HG03108 (cell line): ENCODE measurements around the gene ZNF648.
"Not testable (repeated sequence)": the region's sequence is repeated elsewhere in the genome, so short reads cannot be mapped to it uniquely, and the experiment has no call there.

Source experiments
- ATAC-seq: cut with Tn5 transposase; IDR thresholded peaks from one replicate; pipeline ENCODE4 v1.9.1; 2021; ENCODE audit warnings: moderate library complexity; ENCODE audit not compliant: unreplicated experiment

The ZNF648 gene, protein sequence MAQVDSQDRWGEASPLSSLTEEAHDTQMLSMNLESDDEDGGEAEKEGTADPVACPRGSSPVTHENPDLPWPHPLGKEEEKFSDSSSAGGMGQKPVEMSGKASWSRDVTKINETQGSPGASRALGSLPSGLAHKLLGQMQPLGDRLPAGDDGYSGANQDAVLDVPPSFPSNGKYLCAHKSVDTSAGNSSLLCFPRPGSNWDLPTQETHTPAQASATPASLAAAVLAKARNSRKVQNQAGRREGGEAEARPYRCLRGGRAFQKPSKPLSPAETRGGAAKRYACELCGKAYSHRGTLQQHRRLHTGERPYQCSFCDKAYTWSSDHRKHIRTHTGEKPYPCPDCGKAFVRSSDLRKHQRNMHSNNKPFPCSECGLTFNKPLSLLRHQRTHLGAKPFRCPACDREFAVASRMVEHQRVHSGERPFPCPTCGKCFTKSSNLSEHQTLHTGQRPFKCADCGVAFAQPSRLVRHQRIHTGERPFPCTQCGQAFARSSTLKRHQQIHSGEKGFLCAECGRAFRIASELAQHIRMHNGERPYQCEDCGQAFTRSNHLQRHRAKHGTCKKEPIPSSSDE

DNA sequence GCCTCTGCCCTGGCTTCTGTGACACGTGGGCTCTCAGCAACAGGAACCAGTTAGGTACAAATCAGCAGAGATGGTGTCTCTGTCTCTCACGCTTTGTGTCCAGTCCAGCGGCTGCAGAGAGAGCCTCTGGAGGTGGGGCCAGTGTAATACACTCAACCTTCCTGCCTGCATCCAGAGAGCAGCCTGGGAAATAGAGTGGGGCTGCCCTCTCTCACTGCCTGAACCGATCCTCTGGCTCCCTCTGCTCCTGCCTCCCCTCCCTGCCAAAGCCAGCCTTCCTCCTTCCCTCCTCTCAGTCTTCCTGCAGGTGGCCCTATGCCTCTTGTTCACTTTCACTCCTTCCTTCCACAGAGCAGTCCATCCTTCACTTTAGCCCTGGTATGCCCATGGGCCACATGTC lies at the start of gene ZNF648:
ZNF648 (minus strand) TSS at position 119 of the 400 bp plus-strand sequence. CDS start 3,702 bp downstream, outside the sequence.
- ATAC-seq: no peak

DNA sequence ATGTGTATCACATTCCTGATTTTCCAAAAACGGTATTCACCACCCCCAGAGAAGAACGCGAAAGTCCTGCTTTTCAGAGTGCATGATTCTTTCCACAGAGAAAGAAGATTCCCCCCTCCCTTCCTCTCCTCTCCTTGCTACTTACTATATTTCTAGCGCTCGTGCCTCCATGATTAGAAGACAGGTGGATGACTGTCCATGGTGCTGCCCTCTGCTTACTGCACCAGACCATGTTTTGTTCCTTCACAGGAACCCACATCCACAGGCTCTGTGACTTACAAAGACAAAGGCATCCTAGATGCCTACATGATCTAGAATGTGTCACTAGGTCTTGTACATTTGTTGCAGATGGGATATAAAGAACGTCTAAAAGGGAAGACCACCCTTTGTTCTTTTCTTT lies 49.1 kb upstream of the ZNF648 start:
- no peak for ATAC-seq

DNA sequence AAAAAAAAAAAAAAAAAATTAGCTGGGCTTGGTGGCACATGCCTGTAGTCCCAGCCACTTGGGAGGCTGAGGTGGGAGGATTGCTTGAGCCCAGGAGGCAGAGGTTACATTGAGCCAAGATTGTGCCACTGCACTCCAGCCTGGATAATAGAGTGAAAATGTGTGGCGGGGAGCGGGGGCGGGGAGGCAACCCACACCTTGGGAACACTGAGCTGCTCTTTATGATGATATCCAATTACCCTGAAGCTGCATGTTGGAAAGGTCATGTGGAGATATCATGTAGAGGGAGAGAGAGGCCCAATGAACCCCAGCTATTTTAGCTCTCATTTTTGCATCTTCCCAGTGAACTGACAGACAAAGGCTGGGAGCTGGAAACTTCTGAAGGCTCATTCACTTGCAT lies 48.3 kb upstream of the ZNF648 start:
- no peak for ATAC-seq

DNA sequence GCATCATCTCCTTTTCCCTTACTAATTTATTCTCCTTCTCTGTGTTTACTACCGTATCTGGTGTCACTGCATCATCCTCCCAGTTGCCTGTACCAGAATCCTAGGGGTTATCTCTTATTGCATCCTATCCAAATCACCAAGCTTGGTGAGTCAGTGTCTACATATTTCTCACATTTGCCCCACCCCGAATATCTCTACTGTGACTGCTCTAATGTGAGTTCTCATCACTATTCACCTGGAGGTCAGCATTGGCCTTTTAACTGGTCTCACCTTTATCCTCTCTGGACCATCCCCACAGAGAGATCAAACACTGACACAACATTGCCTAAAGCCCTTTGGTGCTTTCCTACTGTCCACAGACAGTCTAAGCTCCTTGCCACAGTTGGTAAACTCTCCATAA lies 45.7 kb upstream of the ZNF648 start:
- no peak for ATAC-seq

DNA sequence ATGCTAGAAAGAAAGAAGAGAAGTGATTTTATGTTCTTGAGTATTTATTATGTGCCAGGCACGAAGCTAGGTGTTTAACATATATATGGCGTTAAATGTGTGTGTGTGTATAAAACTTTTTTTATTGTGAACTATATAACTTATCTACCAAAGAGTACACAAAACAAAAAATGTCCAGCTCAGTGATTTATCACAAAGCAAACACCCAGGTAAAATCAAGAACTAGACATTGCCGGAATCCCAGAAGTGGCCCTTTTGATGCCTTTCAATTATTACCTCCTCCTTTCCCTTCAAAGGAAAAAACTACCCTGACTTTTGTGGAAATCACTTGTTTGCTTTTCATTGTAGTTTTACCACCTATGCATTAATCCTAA lies 40.5 kb upstream of the ZNF648 start:
- ATAC-seq: no peak

DNA sequence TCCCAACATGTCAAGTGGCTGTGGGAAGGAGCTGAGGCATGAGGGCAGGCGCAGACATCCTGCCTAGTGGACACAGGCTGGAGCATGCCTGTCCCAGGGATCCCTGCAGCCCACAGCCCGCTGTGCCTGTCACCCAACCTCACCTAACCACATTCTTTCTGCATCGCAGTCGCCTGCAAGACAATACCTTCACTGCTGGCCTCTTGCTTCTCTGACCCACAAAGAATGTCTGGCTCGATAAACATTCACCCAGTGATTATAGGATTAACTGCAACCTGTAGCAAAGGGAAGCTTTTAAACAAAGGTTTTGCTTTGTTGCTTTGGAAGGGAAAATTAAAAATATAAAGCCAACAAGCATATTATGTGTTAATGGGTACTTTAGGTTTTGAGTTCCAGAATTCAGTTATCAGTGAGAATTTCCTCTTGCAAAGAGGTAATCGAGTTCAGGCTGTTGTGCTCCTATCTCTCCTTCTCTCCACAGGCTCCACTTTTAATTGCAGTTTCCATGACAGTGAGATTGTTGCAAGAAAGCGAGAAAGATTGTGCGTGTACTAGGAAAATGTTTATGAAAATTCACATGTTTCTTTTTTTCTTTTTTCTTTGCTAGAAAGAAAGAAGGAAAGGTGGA lies 40.0 kb upstream of the ZNF648 start:
- ATAC-seq: no peak

DNA sequence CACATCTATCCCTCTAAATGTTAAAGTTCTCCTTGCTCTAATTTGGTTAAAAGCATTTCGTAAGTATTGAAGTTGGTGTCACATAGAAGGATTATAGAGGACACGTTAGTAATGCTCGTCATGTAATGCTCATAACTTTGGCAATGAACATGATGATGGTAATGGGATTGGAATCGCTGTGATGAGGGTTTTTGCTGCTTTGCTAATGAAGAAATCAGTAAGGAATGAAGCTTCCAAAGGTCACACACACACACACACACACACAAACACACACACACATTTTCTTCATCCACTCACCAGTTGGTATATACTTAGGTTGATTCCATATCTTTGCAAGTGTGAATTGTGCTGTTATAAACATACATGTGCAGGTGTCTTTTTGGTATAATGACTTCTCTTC lies 36.8 kb upstream of the ZNF648 start:
- no peak for ATAC-seq

DNA sequence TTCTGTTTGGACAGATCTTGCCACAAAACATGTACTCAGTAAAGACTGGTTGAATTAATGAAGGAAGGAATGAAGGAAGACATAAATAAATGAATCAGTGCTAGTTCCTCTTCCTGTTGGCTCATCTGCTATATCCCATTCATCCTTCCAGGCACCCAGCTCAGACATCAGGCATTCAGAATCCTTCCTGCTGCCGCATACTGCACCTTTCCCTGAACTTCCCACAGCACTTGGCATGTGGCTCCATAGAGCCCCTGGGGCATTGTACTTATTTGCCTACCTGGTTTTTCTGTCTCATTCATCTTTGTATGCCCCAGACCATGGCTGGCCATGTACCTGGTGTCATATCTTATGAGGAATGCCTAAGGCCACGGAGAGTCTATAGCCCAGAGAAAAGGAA lies 34.4 kb upstream of the ZNF648 start:
- ATAC-seq: no peak

DNA sequence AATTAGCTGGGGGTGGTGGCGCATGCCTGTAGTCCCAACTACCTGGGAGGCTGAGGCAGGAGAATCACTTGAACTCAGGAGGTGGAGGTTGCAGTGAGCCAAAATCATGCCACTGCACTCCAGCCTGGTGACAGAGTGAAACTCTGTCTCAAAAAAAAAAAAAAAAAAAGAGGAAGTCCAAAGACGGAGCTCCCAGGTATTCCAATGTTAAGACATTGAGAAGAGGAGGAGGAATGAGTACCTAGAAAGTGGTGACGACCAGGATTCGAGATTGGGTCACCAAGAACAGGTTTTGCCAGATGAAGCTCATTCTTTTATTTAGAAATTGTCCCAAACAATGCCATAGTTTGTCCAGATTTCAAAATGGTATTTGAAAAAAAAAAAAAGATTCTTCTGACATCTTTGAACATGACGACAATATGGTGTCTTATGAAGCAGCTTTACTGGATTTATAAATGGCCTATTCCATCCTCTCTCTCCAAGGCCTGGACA lies 33.0 kb upstream of the ZNF648 start:
- not testable (repeated sequence) for ATAC-seq

DNA sequence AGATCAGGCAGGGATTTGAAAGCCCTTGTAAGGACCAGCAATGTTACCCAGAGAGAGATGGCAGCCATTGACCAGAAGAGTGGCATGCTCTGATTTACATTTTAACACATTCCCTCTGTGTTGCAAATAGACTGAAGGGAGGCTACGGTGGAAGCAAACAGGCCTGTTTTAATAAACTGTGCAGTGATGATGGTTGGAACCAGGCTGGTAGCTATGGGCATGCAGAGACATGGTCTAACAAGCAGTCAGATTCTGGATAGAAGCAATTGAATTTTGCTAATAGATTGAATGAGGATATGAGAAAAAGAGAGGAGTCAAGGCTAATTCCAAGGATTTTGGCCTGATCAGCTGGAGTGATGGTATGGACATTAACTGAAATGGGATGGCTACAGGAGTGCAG lies 32.3 kb upstream of the ZNF648 start:
- ATAC-seq: no peak

DNA sequence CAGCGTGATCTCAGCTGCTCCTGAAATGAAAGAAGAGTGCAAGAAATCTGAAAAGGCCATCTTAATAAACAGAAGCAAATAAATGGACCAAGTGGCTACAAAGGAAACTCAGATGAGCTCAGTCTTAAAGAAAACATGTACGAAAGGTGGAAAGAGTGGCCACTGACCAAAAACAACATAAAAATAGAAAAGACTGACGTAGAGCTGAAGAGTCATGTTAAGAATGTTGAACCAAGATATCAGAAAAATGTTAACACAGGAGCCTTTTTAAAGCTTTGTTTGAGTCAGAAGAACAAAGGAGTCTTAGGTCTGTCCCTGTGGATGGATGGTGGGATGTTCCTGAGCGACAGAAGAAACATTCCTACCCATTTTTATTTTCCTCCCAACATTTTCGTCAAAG lies 30.8 kb upstream of the ZNF648 start:
- ATAC-seq: no peak

DNA sequence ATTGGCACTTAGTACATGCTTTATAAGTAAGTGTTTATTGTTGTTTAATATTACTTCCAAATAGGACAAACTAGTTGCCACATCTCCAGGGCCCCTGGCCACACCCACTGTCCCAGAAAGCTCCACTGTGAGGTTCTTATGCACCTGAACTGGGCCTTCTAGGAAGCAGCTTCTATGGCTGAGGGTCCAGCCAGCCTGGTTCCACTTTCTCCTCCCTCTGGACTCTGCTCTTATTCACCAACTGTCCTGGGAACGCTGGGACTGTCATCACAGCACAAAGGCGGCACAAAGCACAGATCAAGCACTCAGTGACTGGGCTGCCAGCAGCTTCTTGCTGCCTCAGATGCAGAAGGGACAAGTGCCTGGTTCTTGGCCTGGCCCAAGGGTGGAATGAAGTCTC lies 29.6 kb upstream of the ZNF648 start:
- no peak for ATAC-seq

DNA sequence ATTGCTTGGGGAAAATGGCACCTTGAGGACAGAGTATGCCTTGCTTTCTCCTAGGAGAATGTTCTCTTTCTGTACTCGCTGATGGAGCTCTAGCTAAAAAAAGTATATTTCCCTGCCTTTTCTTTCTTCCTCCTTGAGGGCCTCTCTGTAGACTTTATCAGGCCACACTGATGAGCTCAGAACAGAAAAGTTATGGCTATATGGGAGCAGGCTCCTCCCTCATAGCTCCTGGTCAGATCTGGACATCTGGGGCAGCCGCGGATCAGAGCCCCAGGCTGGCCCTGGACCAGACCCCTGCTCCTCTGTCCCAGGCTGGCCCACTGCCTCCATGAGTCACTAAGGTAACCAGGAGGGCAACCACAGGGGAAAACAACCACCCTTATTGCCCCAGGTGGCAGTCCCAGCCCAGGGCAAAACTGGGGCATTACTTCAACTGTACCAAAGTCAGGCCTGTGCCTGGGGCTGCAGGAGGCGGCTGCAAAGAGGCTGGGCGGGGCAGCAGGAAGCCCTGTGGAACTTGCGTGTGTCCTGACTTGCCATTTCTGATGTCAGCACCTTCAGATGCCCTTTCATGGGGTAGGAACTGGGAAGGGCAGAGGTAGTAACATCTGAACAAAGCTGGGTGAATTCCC lies 26.3 kb upstream of the ZNF648 start:
- no peak for ATAC-seq

DNA sequence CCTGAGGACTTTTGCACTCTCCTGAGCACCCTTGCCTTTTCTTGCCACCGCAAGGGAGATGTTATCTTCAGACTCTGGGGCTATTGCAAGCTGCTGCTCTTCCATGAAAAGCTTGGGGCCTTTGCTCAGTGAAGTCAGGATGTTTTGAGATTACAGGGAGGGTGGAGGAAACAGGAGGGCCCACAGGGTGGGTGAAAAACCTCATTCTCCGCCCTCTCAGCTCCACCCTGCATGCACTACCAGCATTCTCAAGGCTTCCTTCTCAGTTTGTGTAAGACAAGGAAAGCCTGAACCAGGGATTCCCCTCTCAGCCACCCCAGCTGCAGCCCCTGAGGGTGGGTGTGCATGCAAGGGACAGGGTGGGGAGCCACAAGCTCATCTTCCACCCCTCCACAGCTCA lies 25.8 kb upstream of the ZNF648 start:
- ATAC-seq: no peak

DNA sequence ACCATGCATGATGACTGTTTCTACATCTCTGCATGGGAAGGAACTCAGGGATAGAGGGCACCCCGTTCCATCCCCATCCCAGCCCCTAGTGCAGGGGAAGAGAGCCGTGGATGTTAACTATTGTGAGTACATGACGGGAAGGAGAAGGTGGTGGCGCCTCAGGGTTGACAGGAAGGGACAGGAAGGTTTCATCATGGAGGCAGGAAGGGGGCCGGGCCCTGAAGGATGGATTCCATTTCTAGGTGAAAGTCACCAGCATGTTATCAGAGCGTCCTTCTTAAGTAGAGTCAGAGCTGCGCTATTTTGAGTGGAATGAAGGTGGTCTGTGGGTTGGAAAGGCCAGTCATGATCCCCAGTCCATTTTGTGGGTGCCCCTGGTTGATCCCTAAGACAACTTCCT lies 25.1 kb upstream of the ZNF648 start:
- no peak for ATAC-seq

DNA sequence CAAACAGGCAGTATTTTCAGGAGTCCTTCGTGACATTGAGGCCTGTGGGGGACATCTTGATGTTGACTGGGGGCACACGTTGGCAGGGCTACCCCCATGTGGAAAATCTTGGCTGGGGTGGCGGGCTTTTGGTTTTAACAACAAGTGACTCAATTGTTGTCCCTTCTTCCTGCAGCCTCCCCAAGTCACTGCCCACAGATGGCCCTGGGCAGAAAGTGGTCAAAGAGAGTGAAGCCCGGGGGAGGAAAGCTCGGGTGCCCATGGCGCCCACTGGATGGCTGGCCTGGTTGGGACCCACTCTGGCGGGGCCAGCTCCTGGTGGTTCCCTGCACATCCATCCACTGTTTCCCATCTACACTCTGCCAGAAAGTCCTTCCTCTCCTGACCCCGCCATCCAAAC lies 24.6 kb upstream of the ZNF648 start:
- ATAC-seq: no peak

DNA sequence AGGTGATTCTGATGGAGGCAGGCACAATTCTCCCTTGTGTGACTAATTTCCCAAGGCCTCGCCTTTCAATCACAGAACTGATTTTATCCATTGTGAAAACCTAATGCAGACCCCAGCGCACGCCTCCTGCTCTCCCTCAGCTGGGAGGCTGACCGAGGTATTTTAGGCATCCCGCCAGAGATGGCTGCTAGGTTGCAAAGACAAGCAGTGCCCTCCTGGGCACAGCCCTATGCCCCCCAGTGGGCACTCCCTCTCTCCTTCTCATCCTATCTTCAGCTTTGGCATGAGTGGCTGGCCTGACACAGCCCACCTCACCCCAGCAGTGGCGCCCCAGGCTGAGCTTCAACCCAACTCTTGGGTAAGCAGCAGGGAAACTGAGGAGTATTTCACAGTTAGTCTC lies 24.2 kb upstream of the ZNF648 start:
- ATAC-seq: no peak

DNA sequence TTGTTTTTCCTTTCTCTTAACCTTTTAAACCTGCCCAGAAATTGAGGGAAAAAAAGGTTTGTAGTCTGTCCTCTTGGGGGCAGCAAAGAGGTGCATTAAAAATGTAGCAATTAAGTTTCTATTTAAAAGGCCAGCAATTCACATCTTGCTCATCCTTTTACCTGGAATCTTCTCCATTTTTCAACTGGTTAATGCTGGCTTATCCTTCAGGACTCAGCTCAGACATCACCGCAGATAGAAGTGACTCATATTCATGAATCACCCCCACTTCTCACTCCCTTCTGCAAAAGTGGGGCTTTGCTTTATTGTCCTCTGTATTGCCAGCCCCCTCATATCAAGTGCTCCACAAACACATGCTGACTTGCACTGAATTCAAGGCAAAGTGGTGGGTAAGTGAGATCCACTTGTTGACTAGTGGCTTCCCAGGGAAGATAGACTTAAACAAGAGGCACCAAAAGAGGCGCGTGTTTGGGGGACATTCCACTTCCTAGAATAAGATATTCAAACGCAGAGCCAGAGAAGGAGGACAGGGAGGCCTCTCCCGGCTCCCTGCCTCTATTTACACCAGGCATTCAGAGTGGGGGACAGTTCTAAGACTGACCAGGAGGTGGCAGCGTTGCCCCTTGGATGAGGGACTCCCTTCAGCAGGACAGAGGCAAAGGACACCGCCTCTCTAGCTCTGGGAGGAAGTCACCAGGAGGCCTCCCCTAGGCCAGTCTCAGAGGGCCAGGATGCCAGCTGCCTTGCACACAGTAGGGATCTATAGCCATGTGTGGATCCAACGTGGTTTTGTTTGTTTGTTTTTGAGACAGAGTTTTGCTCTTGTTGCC lies 23.2 kb upstream of the ZNF648 start:
- peak; percentile 68 for ATAC-seq

DNA sequence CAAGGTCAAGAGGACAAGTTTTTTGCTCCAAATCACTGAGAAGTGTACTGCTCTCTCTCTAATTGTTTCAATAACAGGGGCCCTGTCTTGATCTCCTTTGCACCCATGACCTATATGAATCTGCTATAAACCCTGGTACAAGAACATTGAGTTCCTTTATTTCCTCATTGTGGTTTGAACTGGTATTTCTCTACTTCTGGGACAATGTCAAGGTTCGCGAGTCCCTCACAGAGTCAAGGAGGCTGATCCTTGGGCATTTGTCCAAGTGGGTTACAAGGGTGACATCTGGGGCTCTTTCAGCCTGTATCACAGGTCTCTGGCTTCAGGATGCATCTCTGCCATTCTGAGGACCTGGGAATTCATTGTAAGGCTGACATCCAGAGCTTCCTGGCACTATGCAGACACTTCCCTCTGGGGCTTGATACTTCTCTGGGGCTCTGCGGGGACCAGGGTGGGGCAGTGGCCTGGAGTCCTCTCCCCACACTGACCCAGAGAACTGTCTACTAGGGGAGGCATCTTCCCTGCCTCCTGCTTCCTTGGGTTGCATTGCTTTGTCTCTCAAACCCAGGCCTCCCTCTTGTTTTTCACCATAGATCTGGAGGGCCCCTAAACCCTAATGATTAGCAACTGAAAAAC lies 22.5 kb upstream of the ZNF648 start:
- no peak for ATAC-seq

DNA sequence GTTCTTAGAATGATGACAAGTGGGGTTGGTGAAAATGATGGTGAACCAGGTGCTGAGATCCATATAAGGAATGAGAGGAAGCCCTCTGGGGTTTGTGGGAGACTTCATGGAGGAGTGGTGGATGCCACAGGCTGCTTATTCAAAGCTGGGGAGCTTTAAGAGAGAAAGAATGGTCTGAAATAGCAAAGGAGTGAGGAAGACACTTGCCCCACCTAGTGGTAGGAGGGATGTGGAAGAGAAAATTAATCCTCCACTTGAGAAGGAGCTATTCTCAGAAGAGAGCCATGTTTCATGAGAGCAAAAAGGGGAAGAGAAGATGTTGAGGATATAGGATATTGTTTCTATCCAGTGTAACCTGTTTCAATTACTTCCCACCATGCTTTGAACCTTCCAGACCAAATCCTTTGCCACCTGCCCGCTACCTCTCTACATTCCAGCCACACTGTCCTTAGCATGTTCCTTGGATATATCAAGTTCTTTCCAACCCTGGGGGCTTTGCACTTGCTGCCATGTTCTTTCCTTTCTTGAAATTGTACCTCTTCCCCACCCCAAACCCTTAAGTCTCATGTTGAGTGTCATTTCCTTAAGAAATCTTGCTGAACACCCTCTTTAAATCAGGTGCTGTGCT lies 19.6 kb upstream of the ZNF648 start:
- ATAC-seq: no peak
